HEK293T (cell line): ENCODE results near the gene PIRT.

Experiments used
- CTCF ChIA-PET: fragments of 350-600 bp; formaldehyde crosslinking; extraction: SDS; loops from one replicate; lab custom pipeline; 2021; ENCODE audit warnings: antibody characterized with exemption, inconsistent platforms; lab: Yijun Ruan, JAX
- POLR2A ChIA-PET: fragments of 350-600 bp; formaldehyde crosslinking; extraction: SDS; loops from one replicate; lab custom pipeline; 2020; ENCODE audit warnings: antibody characterized with exemption, inconsistent platforms; lab: Yijun Ruan, JAX
- DNase-seq: peaks from one replicate; pipeline ENCODE4 v3.0.0; 2012; ENCODE audit warnings: mixed read lengths; ENCODE audit errors: extremely low spot score
- ARNT ChIP-seq: fragments of 450-650 bp; IDR thresholded peaks from 2 replicates; pipeline ENCODE4 v1.6.1; 2017; ENCODE audit warnings: mild to moderate bottlenecking
- BHLHE40 ChIP-seq: fragments of 450-650 bp; IDR thresholded peaks from 2 replicates; pipeline ENCODE4 v1.6.1; 2016; ENCODE audit warnings: mild to moderate bottlenecking, moderate library complexity, borderline replicate concordance
- CTBP1 ChIP-seq: fragments of 450-650 bp; IDR thresholded peaks from 2 replicates; pipeline ENCODE4 v1.6.1; 2016; ENCODE audit warnings: borderline replicate concordance
- ELF4 ChIP-seq: fragments of 450-650 bp; IDR thresholded peaks from 2 replicates; pipeline ENCODE4 v1.6.1; 2017; ENCODE audit warnings: antibody characterized with exemption
- FOXA1 ChIP-seq: fragments of 450-650 bp; IDR thresholded peaks from 2 replicates; pipeline ENCODE4 v1.6.1; 2016; ENCODE audit warnings: mild to moderate bottlenecking
- FOXK2 ChIP-seq: fragments of 450-650 bp; IDR thresholded peaks from 2 replicates; pipeline ENCODE4 v1.6.1; 2016; ENCODE audit warnings: mild to moderate bottlenecking
- FOXM1 ChIP-seq: fragments of 450-650 bp; IDR thresholded peaks from 2 replicates; pipeline ENCODE4 v1.6.1; 2017; ENCODE audit warnings: mild to moderate bottlenecking, borderline replicate concordance
- HDGF ChIP-seq: fragments of 450-650 bp; IDR thresholded peaks from 2 replicates; pipeline ENCODE4 v1.6.1; 2017; ENCODE audit warnings: antibody characterized with exemption, borderline replicate concordance
- L3MBTL2 ChIP-seq: fragments of 450-650 bp; conservative IDR thresholded peaks from 2 replicates; pipeline ENCODE4 v1.6.1; 2016; ENCODE audit warnings: mild to moderate bottlenecking
- LEF1 ChIP-seq: fragments of 450-650 bp; IDR thresholded peaks from 2 replicates; pipeline ENCODE4 v1.6.1; 2017; ENCODE audit warnings: mild to moderate bottlenecking, borderline replicate concordance
- NFRKB ChIP-seq: fragments of 450-650 bp; IDR thresholded peaks from 2 replicates; pipeline ENCODE4 v1.6.1; 2016; ENCODE audit warnings: mild to moderate bottlenecking, moderate library complexity
- SP1 ChIP-seq: fragments of 450-650 bp; IDR thresholded peaks from 2 replicates; pipeline ENCODE4 v1.6.1; 2017
- SUZ12 ChIP-seq: fragments of 450-650 bp; IDR thresholded peaks from 2 replicates; pipeline ENCODE4 v1.6.1; 2016; ENCODE audit warnings: mild to moderate bottlenecking
- TARDBP ChIP-seq: fragments of 450-650 bp; IDR thresholded peaks from 2 replicates; pipeline ENCODE4 v1.6.1; 2016
- ZNF384 ChIP-seq: fragments of 450-650 bp; IDR thresholded peaks from 2 replicates; pipeline ENCODE4 v1.6.1; 2016
- TF ChIP-seq, protein P1 (sequence below): fragments of 450-650 bp; IDR thresholded peaks from 2 replicates; pipeline ENCODE4 v1.6.1; 2016

PIRT gene

DNA sequence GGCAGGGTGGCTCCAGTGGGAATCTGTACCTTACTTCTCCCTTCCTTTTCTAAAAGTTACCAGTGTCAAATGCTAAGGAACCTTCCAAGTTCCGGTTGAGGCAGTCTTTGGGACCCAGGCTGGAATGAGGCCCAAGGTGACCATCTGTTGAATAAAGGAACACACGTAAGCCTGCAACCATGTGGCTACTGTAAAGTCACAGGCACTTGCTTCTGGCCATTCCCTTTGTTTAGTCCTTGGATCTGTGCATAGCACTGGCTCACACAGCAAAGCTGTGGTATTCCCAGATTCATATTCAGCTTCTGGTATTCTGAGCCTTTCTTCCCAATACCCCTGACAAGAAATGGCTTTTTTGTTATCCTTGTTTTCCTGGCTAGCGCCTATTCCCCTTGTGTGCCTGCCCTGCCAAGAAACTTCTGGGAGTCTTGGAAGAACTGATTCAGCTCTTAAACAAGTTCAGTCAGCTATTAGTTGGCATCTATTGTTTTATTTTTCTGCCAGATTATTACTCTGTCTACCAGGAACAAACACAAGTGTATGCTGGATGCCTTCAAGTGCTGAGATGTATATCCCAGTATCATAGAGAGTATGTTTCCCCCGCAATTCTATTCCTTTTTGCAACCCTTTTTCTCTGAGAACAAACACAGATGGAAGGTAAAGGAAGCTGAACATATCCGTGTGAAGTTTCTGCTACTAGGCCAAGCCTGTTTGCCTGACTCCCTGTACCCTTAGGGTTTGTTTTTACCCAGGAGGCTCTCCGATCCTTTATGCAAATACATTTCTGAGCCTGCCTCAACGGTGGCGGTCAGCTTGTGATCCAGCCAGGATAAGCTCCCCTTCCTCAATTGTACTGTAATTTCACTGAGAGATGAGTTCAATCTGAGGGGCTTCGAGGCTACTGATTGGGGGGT lies 47.1 kb downstream of the PIRT start:
- ChIA-PET CTCF (no interaction called here), POLR2A (no interaction called here)
- DNase-seq: no peak
- no peak for TF ChIP-seq L3MBTL2
- TF ChIP-seq CTBP1: no peak
- TF ChIP-seq HDGF: no peak
- no peak for TF ChIP-seq SUZ12
- no peak for TF ChIP-seq FOXK2
- no peak for TF ChIP-seq ARNT
- no peak for TF ChIP-seq NFRKB
- no peak for TF ChIP-seq SP1
- TF ChIP-seq BHLHE40: no peak
- no peak for TF ChIP-seq FOXA1
- TF ChIP-seq ELF4: no peak
- no peak for TF ChIP-seq ZNF384
- no peak for TF ChIP-seq FOXM1
- TF ChIP-seq, protein P1, sequence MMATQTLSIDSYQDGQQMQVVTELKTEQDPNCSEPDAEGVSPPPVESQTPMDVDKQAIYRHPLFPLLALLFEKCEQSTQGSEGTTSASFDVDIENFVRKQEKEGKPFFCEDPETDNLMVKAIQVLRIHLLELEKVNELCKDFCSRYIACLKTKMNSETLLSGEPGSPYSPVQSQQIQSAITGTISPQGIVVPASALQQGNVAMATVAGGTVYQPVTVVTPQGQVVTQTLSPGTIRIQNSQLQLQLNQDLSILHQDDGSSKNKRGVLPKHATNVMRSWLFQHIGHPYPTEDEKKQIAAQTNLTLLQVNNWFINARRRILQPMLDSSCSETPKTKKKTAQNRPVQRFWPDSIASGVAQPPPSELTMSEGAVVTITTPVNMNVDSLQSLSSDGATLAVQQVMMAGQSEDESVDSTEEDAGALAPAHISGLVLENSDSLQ: no peak
- TF ChIP-seq TARDBP: no peak
- no peak for TF ChIP-seq LEF1

DNA sequence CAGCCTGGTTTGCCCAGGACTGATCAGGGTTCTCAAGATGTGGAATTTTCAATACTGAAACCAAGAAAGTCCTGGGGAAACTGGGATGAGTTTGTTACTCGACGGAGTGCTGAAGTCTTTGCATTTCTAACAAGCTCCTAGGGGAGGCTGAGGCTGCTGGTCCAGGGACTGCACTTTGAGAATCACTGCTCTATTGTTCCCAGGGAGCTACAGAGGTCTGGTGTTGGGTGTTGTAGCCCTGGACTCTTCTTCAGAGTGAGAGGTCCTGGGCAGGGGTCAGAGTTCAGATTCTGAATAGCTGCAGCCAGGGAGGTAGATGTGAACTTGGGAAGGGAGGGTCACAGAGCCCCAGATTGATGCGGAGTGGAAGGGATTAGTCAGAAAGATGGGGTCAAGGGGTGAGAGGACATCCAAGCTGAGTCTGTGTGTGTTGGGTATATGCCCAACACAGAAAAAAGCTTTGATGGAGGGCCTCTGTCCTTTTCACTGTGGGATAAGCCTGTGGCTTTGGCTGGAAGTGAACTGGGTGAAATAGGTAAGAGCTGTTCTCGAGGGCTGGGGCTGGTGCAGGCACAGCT lies 48.1 kb downstream of the PIRT start:
- POLR2A ChIA-PET: no interaction called here
- TF ChIP-seq BHLHE40 (no peak), LEF1 (no peak), SUZ12 (no peak), NFRKB (no peak), ELF4 (no peak)
- TF ChIP-seq, protein P1: no peak
- DNase-seq: no peak
- CTCF ChIA-PET: no interaction called here

DNA sequence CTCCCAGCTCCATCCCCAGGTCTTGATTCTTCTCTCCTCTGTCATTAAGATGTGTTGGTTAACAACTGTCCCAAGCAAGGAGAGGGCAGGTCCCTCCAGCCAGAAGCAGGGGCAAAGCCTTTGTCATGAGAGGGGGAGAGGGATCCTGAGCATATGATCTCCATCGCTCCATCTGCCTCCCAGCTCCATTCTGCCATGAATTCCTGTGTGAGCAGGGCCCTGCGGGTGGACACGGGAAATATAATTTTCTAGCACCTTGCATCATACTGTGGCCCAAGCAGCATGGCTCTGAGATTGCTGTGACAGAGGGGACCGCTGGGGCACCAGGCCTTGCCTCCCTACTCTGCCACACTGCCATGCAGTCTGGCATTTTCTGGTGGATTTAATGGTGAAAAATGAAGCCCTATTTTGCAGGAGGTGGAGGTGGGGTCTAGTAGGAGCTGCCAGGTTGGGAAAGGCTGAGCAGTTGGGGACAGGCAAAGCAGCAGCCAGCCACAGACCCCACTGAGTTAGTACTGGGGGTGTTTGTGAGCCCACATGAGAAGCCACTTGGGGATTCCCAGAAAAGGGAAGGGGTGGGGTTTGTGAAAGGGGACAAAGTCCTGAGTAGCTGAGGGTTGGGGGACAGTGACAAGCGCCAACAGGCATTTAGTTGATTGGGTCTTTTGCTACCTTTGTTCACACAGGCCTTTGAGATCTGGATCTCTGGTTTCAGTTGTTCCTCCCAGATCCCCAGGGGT lies 50.4 kb downstream of the PIRT start:
- ChIA-PET POLR2A (no interaction called here), CTCF (no interaction called here)
- no peak for DNase-seq
- TF ChIP-seq HDGF (no peak), SUZ12 (no peak), L3MBTL2 (no peak), SP1 (no peak), BHLHE40 (no peak), FOXK2 (no peak), FOXA1 (no peak), NFRKB (no peak), ARNT (no peak), ZNF384 (no peak), LEF1 (no peak), FOXM1 (no peak)
- TF ChIP-seq, protein P1: no peak

DNA sequence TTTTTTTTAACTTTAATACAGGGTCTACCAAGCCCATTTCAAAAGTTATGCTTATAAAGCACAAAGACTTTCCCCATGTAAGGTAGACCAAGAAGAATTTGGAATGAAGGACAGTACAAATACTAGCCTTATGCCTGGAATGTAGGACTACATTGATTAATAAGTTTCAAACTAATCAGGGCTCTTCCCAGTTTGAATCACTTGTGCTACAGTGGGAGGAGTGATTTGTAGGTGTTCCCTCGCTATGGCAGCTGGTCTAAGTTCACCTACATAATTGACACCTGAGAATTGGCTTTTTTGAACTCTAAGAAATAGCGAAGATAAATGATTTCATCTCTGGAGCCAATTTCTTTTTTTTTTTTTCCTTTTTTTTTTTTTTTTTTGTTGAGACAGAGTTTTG lies 52.6 kb downstream of the PIRT start:
- no peak for DNase-seq
- no peak for TF ChIP-seq SP1
- no peak for TF ChIP-seq ELF4
- no peak for TF ChIP-seq BHLHE40
- CTCF ChIA-PET: interaction anchor here (0.6 kb wide), 1 partner anchor 48 kb away, joined by 3 read pairs; no protein-coding TSS in a partner anchor
- POLR2A ChIA-PET: no interaction called here

DNA sequence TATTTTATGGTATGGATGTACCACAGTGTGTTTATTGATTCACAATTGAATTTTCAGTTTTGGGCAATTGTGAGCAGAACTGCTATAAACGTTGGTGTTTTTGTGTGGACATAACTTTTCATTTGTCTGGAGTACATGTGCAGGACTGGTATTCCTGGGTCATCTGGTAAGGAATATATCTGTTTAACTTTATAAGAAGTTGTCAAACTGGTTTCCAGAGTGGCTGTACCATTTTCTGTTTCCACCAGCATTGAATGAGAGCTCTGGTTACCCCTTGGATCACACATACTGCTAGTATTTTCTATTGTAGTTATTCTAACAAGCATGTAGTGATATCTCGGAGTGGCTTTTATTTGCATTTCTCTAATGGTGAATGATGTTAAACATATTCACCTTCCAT lies 58.3 kb downstream of the PIRT start:
- ChIA-PET CTCF (no interaction called here), POLR2A (no interaction called here)
- DNase-seq: no peak
- no peak for TF ChIP-seq FOXA1
- TF ChIP-seq, protein P1: no peak
- no peak for TF ChIP-seq ZNF384
- TF ChIP-seq CTBP1: no peak
- no peak for TF ChIP-seq ELF4
- no peak for TF ChIP-seq FOXM1
- no peak for TF ChIP-seq SP1
- TF ChIP-seq TARDBP: no peak
- no peak for TF ChIP-seq LEF1
- TF ChIP-seq L3MBTL2: no peak
- TF ChIP-seq BHLHE40: no peak
- no peak for TF ChIP-seq HDGF
